Esophagus muscularis mucosa (tissue), 4 donors: Measurements from ENCODE around the gene WDR64. TPM values are rescaled to one million over a fixed set of nuclear protein-coding genes. Genes with fewer than 3 reads are reported as not detected.

Source experiments
- DNase-seq: peaks from one replicate; pipeline ENCODE4 v3.0.0-alpha.2; 2017; ENCODE audit errors: extremely low spot score
- H3K27ac ChIP-seq, 4 donors: fragments of 200-600 bp; sonication (generic); replicated peaks in 1 of 4; 1 replicate in 3 of 4; 2 replicates in 1 of 4; pipeline ENCODE4 v1.5.1; 2016 to 2019; ENCODE audit warnings: mild to moderate bottlenecking in 1 of 4
- H3K27me3 ChIP-seq, 4 donors: fragments of 200-600 bp; sonication (generic); one replicate each; pipeline versions ENCODE4 v1.5.1 to v1.6.0; 2016 to 2019
- H3K36me3 ChIP-seq, 4 donors: fragments of 200-600 bp; sonication (generic); one replicate each; pipeline ENCODE4 v1.5.1; 2016 to 2019
- H3K4me1 ChIP-seq, 4 donors: fragments of 200-600 bp; sonication (generic); one replicate each; pipeline ENCODE4 v1.5.1; 2016 to 2019
- H3K4me3 ChIP-seq, 4 donors: fragments of 200-600 bp; sonication (generic); 1 replicate in 2 of 4; 2 replicates in 2 of 4; pipeline ENCODE4 v1.5.1; 2016 to 2019; ENCODE audit warnings: mild to moderate bottlenecking in 4 of 4, moderate library complexity in 1 of 4
- H3K9me3 ChIP-seq, 4 donors: fragments of 200-600 bp; sonication (generic); 1 replicate in 3 of 4; 2 replicates in 1 of 4; pipeline ENCODE4 v1.5.1; 2016 to 2019
- CTCF ChIP-seq, 3 experiments: fragments of 200-600 bp in 2 of 3; fragments of 450-650 bp in 1 of 3; sonication (generic) in 2 of 3; IDR thresholded peaks; one replicate each; pipeline ENCODE4 v1.5.1; 2017 to 2019; ENCODE audit warnings: antibody characterized with exemption in 3 of 3, mild to moderate bottlenecking in 2 of 3, moderate library complexity in 1 of 3
- EP300 ChIP-seq: sonication (generic); formaldehyde crosslinking; IDR thresholded peaks from one replicate; pipeline ENCODE4 v1.6.1; 2017; ENCODE audit warnings: antibody characterized with exemption
- POLR2A ChIP-seq: fragments of 450-650 bp; IDR thresholded peaks from one replicate; pipeline ENCODE4 v1.6.1; 2017; ENCODE audit warnings: antibody characterized with exemption, moderate library complexity, mild to moderate bottlenecking, low read depth
- POLR2AphosphoS5 ChIP-seq, 2 donors: sonication (generic); formaldehyde crosslinking; IDR thresholded peaks; one replicate each; pipeline ENCODE4 v1.6.1; 2017; ENCODE audit warnings: antibody characterized with exemption in 2 of 2
- WGBS: methylation state at CpG from one replicate; pipeline ENCODE4 v1.1.5; 2018; 5-methylcytosine and 5-hydroxymethylcytosine counted together
- intact Hi-C: fragments of 100-400 bp; cut with DNase I; formaldehyde crosslinking; loops from one replicate; pipeline ENCODE4 v1.15.1; 2023
- total RNA-seq, 4 donors: library from RNA; depleted of rRNA; stranded (reverse); fragments of >200 nt; gene quantifications; one replicate each; pipeline versions ENCODE4 v1.1.0 to v1.2.1, GENCODE V29; 2016

The WDR64 gene
- total RNA-seq, 4 donors from 2014 or later, result not detected

DNA sequence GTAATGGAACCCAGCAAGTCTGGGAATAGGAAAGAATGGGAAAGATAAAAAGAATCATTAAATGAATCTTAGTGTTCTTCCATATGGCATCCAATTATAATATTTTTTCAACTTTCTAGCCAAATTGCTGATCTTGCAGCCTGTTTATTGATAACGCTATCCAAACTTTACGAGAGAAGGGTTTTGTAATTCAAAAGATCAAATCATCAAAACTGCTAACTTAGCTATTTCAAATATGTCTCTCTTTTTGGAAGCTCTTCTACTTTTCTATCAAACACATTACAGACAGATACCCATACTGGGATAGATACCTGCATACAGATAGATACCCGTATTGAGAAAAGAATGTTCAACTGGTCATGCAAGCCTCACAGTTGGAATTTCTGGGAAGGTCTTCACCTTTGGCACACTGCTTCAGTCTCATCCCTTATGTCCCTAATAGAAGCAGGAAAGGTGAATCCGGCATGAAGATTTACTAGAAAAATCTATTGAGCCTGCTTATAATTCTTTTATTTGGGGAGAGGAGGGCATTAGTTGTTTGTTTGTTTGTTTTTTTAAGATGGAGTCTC is 120.9 kb downstream of the WDR64 start:
- 94% methylated on average over 4 of the region's 4 CpGs for WGBS
- Histone ChIP-seq H3K36me3 (no peaks in the 10 kb centered on the region), H3K9me3 (no peaks in the 10 kb centered on the region), H3K27ac (no peak overlapping the region), H3K4me3 (no peak overlapping the region), H3K4me1 (no peaks in the 10 kb centered on the region), H3K27me3 (no peaks in the 10 kb centered on the region)
- TF ChIP-seq POLR2A, result no peak
- TF ChIP-seq CTCF (IDR thresholded peaks at IDR 0.05), result no peak
- no peak for TF ChIP-seq EP300
- TF ChIP-seq POLR2AphosphoS5 (IDR thresholded peaks at IDR 0.05), result no peak
- intact Hi-C loops, result no loop called here
- DNase-seq, result no peak

- no peaks in the 10 kb centered on the region for H3K4me1 ChIP-seq
- 71% methylated on average over 4 of the region's 4 CpGs for WGBS
- intact Hi-C loops, result no loop called here
- DNase-seq, result no peak
- H3K27me3 ChIP-seq, result no peaks in the 10 kb centered on the region
- H3K9me3 ChIP-seq, result no peaks in the 10 kb centered on the region
- no peak for TF ChIP-seq CTCF (IDR thresholded peaks at IDR 0.05)
- no peak for TF ChIP-seq POLR2A
- TF ChIP-seq EP300, result no peak
- no peak for TF ChIP-seq POLR2AphosphoS5 (IDR thresholded peaks at IDR 0.05)
- no peak overlapping the region for H3K4me3 ChIP-seq
- H3K27ac ChIP-seq, result no peak overlapping the region
- H3K36me3 ChIP-seq, result no peaks in the 10 kb centered on the region
Observed at GRCh38 chr1:241773991-241774390, 121.9 kb downstream of the WDR64 start.

GRCh38 chr1:241775021-241775420 is 122.9 kb downstream of the WDR64 start:
- TF ChIP-seq POLR2AphosphoS5 (IDR thresholded peaks at IDR 0.05), result no peak
- TF ChIP-seq POLR2A, result no peak
- TF ChIP-seq CTCF (IDR thresholded peaks at IDR 0.05), result no peak
- TF ChIP-seq EP300, result no peak

DNA sequence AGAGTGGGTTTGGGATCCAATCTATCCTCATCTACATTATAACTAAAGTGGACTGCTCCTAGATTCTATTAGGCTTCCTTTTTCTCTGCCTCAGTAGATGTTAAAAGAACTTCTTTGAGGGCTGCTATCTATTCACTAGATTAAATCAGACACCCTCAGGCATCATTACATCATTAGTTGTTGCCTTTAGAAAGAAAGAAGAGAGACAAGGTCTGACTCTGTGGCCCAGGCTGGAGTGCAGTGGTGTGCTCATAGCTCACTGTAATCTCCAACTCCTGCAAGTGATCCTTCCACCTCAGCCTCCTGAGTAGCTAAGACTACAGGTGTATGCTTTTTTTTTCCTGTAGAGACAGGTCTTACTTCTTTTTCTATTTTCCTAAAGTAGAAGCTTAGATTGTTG is 124.8 kb downstream of the WDR64 start:
- H3K36me3 ChIP-seq, result no peaks in the 10 kb centered on the region
- H3K4me1 ChIP-seq, result no peaks in the 10 kb centered on the region
- H3K9me3 ChIP-seq, result no peaks in the 10 kb centered on the region
- H3K27me3 ChIP-seq, result no peaks in the 10 kb centered on the region
- intact Hi-C loops, result no loop called here
- TF ChIP-seq POLR2AphosphoS5 (IDR thresholded peaks at IDR 0.05) (no peak), POLR2A (no peak), CTCF (IDR thresholded peaks at IDR 0.05) (no peak), EP300 (no peak)
- no peak overlapping the region for H3K4me3 ChIP-seq
- no peak for DNase-seq
- no peak overlapping the region for H3K27ac ChIP-seq

More at GRCh38 chr1:241775021-241775420, 122.9 kb downstream of the WDR64 start:
- intact Hi-C loops, result no loop called here
- Histone ChIP-seq H3K36me3 (no peaks in the 10 kb centered on the region), H3K4me1 (no peaks in the 10 kb centered on the region), H3K9me3 (no peaks in the 10 kb centered on the region), H3K4me3 (no peak overlapping the region), H3K27ac (no peak overlapping the region), H3K27me3 (no peaks in the 10 kb centered on the region)
- 83% methylated on average over 2 of the region's 2 CpGs for WGBS
- no peak for DNase-seq

- H3K36me3 ChIP-seq, result no peaks in the 10 kb centered on the region
- 85% methylated on average over 1 of the region's 1 CpG for WGBS
- no peak overlapping the region for H3K27ac ChIP-seq
- H3K4me1 ChIP-seq, result no peaks in the 10 kb centered on the region
- H3K9me3 ChIP-seq, result no peaks in the 10 kb centered on the region
- TF ChIP-seq EP300, result no peak
- no peak for TF ChIP-seq POLR2AphosphoS5 (IDR thresholded peaks at IDR 0.05)
- no peak for TF ChIP-seq CTCF (IDR thresholded peaks at IDR 0.05)
- TF ChIP-seq POLR2A, result no peak
- H3K27me3 ChIP-seq, result no peaks in the 10 kb centered on the region
- no peak for DNase-seq
- no peak overlapping the region for H3K4me3 ChIP-seq
- intact Hi-C loops, result no loop called here
Observed at GRCh38 chr1:241778117-241778516, 126.0 kb downstream of the WDR64 start.
